IMR-90 (cell line): ENCODE results near the gene LILRA6. TPM values are rescaled to one million over a fixed set of nuclear protein-coding genes. Genes with fewer than 3 reads are reported as not detected.
"Not testable (repeated sequence)": the region's sequence is repeated elsewhere in the genome, so short reads cannot be mapped to it uniquely, and the experiment has no call there.

ENCODE experiments used
- ATAC-seq: fragments of 200-7000 bp; cut with Tn5 transposase; 2 replicates; pipeline ENCODE4 v1.9.1; 2020; ENCODE audit warnings: low read depth, mild to moderate bottlenecking, moderate library complexity
- BruUV-seq: library from RNA; stranded (reverse); fragments of 400-500 nt; replicated peaks from 2 replicates; lab custom pipeline; 2021; lab: Mats Ljungman, UMichigan
- CTCF ChIA-PET: fragments of 300-600 bp; formaldehyde crosslinking; extraction: SDS; loops from one replicate; lab custom pipeline; 2021; ENCODE audit warnings: antibody characterized with exemption; lab: Yijun Ruan, JAX
- POLR2A ChIA-PET: fragments of 300-600 bp; sonication (Branson Sonifier 250); formaldehyde crosslinking; loops from one replicate; lab custom pipeline; 2022; ENCODE audit warnings: antibody characterized with exemption; ENCODE audit not compliant: unreplicated experiment; lab: Charles Lee
- DNase-seq: peaks from one replicate; pipeline ENCODE4 v3.0.0; 2013
- H2AFZ ChIP-seq: replicated peaks from 2 replicates; pipeline ENCODE3; 2013; ENCODE audit warnings: low read length, mild to moderate bottlenecking; ENCODE audit not compliant: poor library complexity
- H2AK5ac ChIP-seq: 2 replicates; pipeline ENCODE4 v1.6.1; 2013; ENCODE audit warnings: low read depth, low read length, inconsistent platforms
- H2AK9ac ChIP-seq: replicated peaks from 2 replicates; pipeline ENCODE3; 2013; ENCODE audit warnings: mild to moderate bottlenecking, low read depth, low read length, moderate library complexity; ENCODE audit not compliant: poor library complexity
- H2BK120ac ChIP-seq: 2 replicates; pipeline ENCODE4 v1.6.1; 2013; ENCODE audit warnings: low read depth, low read length, inconsistent platforms
- H2BK15ac ChIP-seq: 3 replicates; pipeline ENCODE4 v1.6.1; 2013; ENCODE audit warnings: low read depth, low read length, inconsistent platforms
- H2BK20ac ChIP-seq: 2 replicates; pipeline ENCODE4 v1.6.1; 2013; ENCODE audit warnings: low read depth, mild to moderate bottlenecking, inconsistent platforms, low read length, moderate library complexity
- H2BK5ac ChIP-seq: 2 replicates; pipeline ENCODE4 v1.6.1; 2013; ENCODE audit warnings: mild to moderate bottlenecking, low read depth, low read length, inconsistent platforms; ENCODE audit not compliant: poor library complexity, severe bottlenecking
- H3K14ac ChIP-seq: replicated peaks from 2 replicates; pipeline ENCODE4 v1.6.1; 2013; ENCODE audit warnings: low read depth, low read length, inconsistent platforms
- H3K18ac ChIP-seq: 2 replicates; pipeline ENCODE4 v1.6.1; 2013; ENCODE audit warnings: low read depth, low read length, control low read depth
- H3K23ac ChIP-seq: 2 replicates; pipeline ENCODE4 v1.6.1; 2013; ENCODE audit warnings: low read depth, low read length, inconsistent platforms
- H3K27ac ChIP-seq: 2 replicates; pipeline ENCODE4 v1.5.1; 2013; ENCODE audit warnings: mild to moderate bottlenecking, control low read depth, low read length; ENCODE audit not compliant: insufficient read depth
- H3K27me3 ChIP-seq: 2 replicates; pipeline ENCODE4 v1.6.1; 2013; ENCODE audit warnings: low read length; ENCODE audit not compliant: control insufficient read depth, insufficient read depth
- H3K36me3 ChIP-seq: 2 replicates; pipeline ENCODE4 v1.6.1; 2013; ENCODE audit warnings: low read length, mixed read lengths; ENCODE audit not compliant: control insufficient read depth, insufficient read depth
- H3K4ac ChIP-seq: 2 replicates; pipeline ENCODE4 v1.6.1; 2013; ENCODE audit warnings: low read depth, low read length, inconsistent platforms
- H3K4me1 ChIP-seq: 2 replicates; pipeline ENCODE4 v1.6.1; 2013; ENCODE audit warnings: low read length, mixed read lengths; ENCODE audit not compliant: control insufficient read depth, insufficient read depth
- H3K4me2 ChIP-seq: 2 replicates; pipeline ENCODE4 v1.6.1; 2013; ENCODE audit warnings: low read depth, mild to moderate bottlenecking, control low read depth, low read length, moderate library complexity
- H3K4me3 ChIP-seq: 2 replicates; pipeline ENCODE4 v1.5.1; 2013; ENCODE audit warnings: low read depth, mild to moderate bottlenecking, control low read depth, low read length, moderate library complexity; ENCODE audit not compliant: insufficient read depth
- H3K56ac ChIP-seq: 2 replicates; pipeline ENCODE4 v1.6.1; 2013; ENCODE audit warnings: low read length, inconsistent platforms; ENCODE audit not compliant: insufficient read depth; ENCODE audit errors: extremely low read depth
- H3K79me1 ChIP-seq, 2 experiments: 2 replicates each; pipeline ENCODE4 v1.6.1; 2013; ENCODE audit warnings: low read length in 2 of 2, inconsistent platforms in 1 of 2, low read depth in 1 of 2
- H3K9ac ChIP-seq: 2 replicates; pipeline ENCODE4 v1.6.1; 2013; ENCODE audit warnings: low read depth, low read length, control low read depth
- H3K9me1 ChIP-seq: 2 replicates; pipeline ENCODE4 v1.6.1; 2013; ENCODE audit warnings: low read length, inconsistent platforms; ENCODE audit not compliant: insufficient read depth
- H3K9me3 ChIP-seq: 2 replicates; pipeline ENCODE4 v1.6.1; 2013; ENCODE audit warnings: low read length; ENCODE audit not compliant: control insufficient read depth, insufficient read depth
- H4K20me1 ChIP-seq: 2 replicates; pipeline ENCODE4 v1.6.1; 2013; ENCODE audit warnings: low read length, inconsistent platforms; ENCODE audit not compliant: insufficient read depth
- H4K5ac ChIP-seq: 2 replicates; pipeline ENCODE4 v1.6.1; 2013; ENCODE audit warnings: mild to moderate bottlenecking, low read depth, low read length, control low read depth
- H4K8ac ChIP-seq, 2 experiments: 2 replicates each; pipeline ENCODE4 v1.6.1; 2013; ENCODE audit warnings: low read depth in 2 of 2, low read length in 2 of 2, control low read depth in 1 of 2, inconsistent platforms in 1 of 2
- H4K91ac ChIP-seq: 2 replicates; pipeline ENCODE4 v1.6.1; 2013; ENCODE audit warnings: low read depth, low read length, inconsistent platforms; ENCODE audit not compliant: insufficient read depth
- WGBS, 2 experiments: methylation state at CpG; one replicate each; pipeline versions ENCODE4 v1.1.5 to v1.1.7; 2013; ENCODE audit warnings: missing lambda C conversion rate in 2 of 2; ENCODE audit not compliant: insufficient read length in 1 of 2; ENCODE audit errors: extremely low coverage in 2 of 2; 5-methylcytosine and 5-hydroxymethylcytosine counted together
- dilution Hi-C: fragments of 300-500 bp; cut with HindIII; formaldehyde crosslinking; loops from one replicate; pipeline ENCODE4 v1.14.3; 2018; ENCODE audit warnings: low sequenced_read_pairs; ENCODE audit not compliant: unreplicated experiment
- in situ Hi-C: fragments of 300-500 bp; cut with MboI; formaldehyde crosslinking; loops from 3 replicates; pipeline ENCODE4 v1.14.3; 2019; ENCODE audit warnings: low sequenced_read_pairs, inconsistent platforms, mixed read lengths
- intact Hi-C: fragments of 100-400 bp; cut with micrococcal nuclease; formaldehyde crosslinking; loops from 2 replicates; pipeline ENCODE4 v1.10.0; 2022
- polyA plus RNA-seq, 3 experiments: library from polyadenylated mRNA; depleted of rRNA; stranded (reverse); fragments of >200 nt; gene quantifications; 2 replicates each; pipeline ENCODE4 v1.2.3, GENCODE V29; 2012; ENCODE audit warnings: low replicate concordance in 1 of 3
- total RNA-seq: library from RNA; depleted of rRNA; stranded (reverse); fragments of >200 nt; gene quantifications from 2 replicates; pipeline ENCODE4 v1.2.3, GENCODE V29; 2012

LILRA6 gene
- total and polyA plus RNA-seq, 2 of the 4 experiments (the other 2 are of a cell fraction): not detected

GRCh38 chr19:54286283-54286682 lies 43.7 kb upstream of the LILRA6 start:
- H3K9me3 ChIP-seq, H3K9ac ChIP-seq, BruUV-seq, H4K8ac ChIP-seq, H4K91ac ChIP-seq, H3K36me3 ChIP-seq, ATAC-seq, H3K14ac ChIP-seq, H3K23ac ChIP-seq, H3K9me1 ChIP-seq, in situ Hi-C loops, H3K4me3 ChIP-seq, H3K56ac ChIP-seq, H2BK120ac ChIP-seq, H4K5ac ChIP-seq, H2BK5ac ChIP-seq, H3K4me2 ChIP-seq, H2AK9ac ChIP-seq, H3K4me1 ChIP-seq, H2AFZ ChIP-seq, H3K79me1 ChIP-seq, H3K27me3 ChIP-seq, H3K4ac ChIP-seq, H3K27ac ChIP-seq, CTCF ChIA-PET, POLR2A ChIA-PET, H4K20me1 ChIP-seq, H2AK5ac ChIP-seq, intact Hi-C loops, dilution Hi-C loops, H2BK20ac ChIP-seq, H2BK15ac ChIP-seq, H3K18ac ChIP-seq, DNase-seq: not testable (repeated sequence)
- no CpG with 5 or more reads among the region's 10 CpGs for WGBS, 2 experiments

- H3K9me3 ChIP-seq, H3K23ac ChIP-seq, H3K56ac ChIP-seq, in situ Hi-C loops, H2BK20ac ChIP-seq, POLR2A ChIA-PET, H4K91ac ChIP-seq, H3K14ac ChIP-seq, H3K9ac ChIP-seq, H2BK15ac ChIP-seq, H2AK9ac ChIP-seq, intact Hi-C loops, H4K5ac ChIP-seq, H3K4ac ChIP-seq, H3K18ac ChIP-seq, H2AFZ ChIP-seq, H3K9me1 ChIP-seq, H3K4me3 ChIP-seq, H4K20me1 ChIP-seq, dilution Hi-C loops, H3K4me1 ChIP-seq, CTCF ChIA-PET, ATAC-seq, H2BK120ac ChIP-seq, H2AK5ac ChIP-seq, H3K27me3 ChIP-seq, BruUV-seq, H3K79me1 ChIP-seq, H3K4me2 ChIP-seq, H4K8ac ChIP-seq, DNase-seq, H3K27ac ChIP-seq, H3K36me3 ChIP-seq, H2BK5ac ChIP-seq: not testable (repeated sequence)
- 38% methylated on average over 4 of the region's 12 CpGs; no CpG with 5 or more reads in 1 of the 2 experiments for WGBS, 2 experiments
Observed at GRCh38 chr19:54285427-54286056, 43.0 kb upstream of the LILRA6 start.
